HG03565 (cell line): Measurements from ENCODE around the gene RAB1B.
"Not testable (repeated sequence)": the region's sequence is repeated elsewhere in the genome, so short reads cannot be mapped to it uniquely, and the experiment has no call there.

Experiments used
- ATAC-seq: cut with Tn5 transposase; IDR thresholded peaks from one replicate; pipeline ENCODE4 v1.9.1; 2021; ENCODE audit warnings: mild to moderate bottlenecking, moderate library complexity; ENCODE audit not compliant: unreplicated experiment

RAB1B gene

DNA sequence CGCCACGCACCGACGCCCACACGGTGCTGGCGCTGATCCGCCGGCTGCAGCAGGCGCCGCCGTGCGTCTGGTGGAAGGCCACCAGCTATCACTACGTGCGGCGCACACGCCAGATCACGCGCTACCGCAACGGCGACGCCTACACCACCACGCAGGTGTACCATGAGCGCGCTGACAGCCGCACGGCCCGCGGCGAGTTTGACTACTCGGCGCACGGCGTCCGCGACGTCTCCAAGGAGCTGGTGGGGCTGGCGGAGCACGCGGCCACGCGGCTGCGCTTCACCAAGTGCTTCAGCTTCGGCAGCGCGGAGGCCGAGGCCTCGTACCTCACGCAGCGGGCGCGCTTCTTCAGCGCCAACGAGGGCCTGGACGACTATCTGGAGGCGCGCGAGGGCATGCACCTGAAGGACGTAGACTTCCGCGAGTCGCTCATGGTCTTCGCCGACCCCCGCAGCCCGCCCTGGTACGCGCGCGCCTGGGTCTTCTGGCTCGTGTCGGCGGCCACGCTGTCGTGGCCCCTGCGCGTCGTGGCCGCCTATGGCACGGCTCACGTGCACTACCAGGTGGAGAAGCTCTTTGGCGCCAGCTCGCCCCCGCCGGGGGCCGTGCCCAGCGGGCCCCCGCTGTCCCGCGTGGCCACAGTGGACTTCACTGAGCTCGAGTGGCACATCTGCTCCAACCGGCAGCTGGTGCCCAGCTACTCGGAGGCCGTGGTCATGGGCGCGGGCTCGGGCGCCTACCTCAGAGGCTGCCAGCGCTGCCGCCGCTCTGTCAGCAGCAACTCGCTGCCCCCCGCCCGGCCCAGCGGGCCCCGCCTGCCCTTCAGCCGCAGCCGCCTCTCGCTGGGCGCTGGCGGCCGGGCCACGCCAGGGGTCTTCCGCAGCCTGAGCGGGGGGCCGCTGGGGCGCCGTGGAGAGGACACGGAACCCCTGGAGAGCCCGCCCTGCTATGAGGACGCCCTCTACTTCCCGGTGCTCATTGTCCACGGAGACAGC, 26.5 kb downstream of the RAB1B start:
- ATAC-seq: no peak

DNA sequence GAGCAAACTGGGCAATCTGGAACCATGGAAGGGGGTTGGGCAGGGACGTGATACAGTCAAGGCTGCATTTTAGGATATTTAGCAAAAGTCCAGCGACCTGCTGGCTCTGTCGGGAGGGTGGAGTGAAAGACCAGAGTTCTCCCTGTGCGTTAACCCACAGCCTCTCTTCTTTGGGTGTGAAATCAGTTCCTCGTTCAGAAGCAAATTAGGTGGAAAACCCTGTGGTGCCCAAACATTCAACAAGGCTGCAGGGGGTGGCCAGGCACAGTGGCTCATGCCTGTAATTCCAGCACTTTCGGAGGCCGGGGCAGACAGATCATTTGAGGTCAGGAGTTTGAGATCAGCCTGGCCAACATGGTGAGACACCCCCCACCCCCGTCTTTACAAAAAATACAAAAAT, 29.2 kb downstream of the RAB1B start:
- ATAC-seq: no peak

DNA sequence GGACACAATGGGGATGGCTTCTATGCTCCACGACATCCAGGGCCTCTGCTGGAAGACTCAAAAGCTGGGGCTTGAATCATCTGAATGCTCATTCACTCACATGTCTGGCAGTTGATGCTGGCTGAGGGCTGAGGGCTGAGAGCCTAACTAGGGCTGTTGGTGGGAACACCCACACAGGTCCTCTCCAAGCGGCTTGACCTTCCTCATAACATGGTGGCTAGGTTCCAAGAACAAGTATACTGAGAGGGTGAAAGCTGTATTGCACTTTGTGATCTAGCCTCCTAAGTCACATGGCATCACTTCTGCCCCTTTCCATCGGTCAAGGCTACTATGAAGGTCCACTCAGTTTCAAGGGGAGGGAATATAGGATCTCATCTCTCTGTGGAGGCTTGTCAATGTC, 30.7 kb downstream of the RAB1B start:
- ATAC-seq: no peak

DNA sequence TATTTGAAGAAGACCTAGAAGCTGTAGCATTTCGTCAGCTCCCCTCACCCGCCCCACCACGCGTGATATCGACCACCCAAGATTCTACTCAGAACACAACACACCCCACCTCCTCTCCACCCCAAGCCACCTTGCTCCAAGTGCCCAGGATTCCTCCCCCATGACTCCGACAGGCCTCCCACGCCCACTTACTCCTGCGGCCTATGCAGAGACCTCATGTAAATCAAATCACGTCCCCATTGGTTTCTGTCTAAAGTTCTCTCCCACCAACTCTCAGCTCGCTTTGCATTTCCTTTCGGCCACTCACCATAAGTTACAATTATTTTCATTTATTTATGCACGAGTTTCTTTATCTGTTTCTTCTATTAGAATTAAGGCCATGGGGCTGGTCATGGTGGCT, 34.2 kb downstream of the RAB1B start:
- ATAC-seq: no peak

DNA sequence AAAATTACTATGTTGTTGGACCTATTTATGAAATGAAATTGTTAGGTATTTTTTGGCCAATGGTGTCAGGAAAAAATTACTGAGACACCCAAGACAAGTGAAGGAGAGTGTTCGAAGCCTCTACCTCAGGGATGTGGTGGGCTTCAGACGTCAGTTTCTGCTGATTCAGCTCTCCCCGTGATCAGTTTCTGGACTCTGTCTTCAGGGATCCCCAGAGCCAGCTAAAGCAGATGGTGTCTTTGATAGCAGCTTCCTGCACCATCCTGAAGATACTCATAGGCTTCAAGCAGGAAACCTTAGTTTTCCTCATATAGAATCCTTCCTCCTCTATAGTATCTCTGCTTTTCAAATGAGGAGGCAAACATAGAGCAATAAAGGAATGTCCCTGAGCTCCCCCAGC, 41.0 kb downstream of the RAB1B start:
- ATAC-seq: no peak

DNA sequence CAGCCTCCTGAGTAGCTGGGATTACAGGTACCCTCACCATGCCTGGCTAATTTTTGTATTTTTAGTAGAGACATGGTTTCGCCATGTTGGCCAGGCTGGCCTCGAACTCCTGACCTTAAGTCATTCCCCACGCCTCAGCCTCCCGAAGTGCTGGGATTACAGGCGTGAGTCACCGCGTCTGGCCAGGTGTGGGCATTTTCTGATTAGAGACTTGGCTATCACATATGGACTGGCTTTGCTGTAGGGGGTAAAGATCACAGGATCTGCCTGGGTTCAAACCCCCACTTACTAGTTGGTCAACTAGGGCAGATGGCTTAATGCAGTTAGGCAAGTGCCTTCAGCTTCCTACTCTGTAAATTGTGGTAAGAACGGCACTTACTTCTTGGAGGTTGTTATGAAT, 41.9 kb downstream of the RAB1B start:
- no peak for ATAC-seq

DNA sequence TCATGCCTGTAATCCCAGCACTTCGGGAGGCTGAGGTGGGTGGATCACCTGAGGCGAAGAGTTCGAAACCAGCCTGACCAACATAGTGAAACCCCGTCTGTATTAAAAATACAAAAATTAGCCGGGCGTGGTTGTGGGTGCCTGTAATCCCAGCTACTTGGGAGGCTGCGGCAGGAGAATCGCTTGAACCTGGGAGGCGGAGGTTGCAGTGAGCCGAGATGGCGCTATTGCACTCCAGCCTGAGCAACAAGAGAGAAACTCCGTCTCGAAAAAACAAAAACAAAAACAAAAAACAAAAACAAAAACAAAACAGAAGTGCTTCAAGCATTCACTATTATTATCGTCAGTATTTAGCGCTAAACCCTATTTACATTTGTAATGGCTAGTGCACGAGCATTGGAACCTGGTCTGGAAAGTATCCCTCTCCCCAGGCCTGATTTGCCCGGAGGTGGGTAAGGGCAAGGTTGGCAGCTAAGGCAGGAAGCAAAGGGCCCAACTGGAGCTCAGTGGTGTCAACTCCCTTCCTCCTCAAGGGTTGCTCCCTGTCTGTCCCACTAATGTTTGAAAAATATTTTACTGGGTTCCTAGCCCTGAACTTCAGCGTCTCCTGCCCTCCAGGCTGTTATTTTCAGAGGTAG, 42.5 kb downstream of the RAB1B start:
- not testable (repeated sequence) for ATAC-seq

DNA sequence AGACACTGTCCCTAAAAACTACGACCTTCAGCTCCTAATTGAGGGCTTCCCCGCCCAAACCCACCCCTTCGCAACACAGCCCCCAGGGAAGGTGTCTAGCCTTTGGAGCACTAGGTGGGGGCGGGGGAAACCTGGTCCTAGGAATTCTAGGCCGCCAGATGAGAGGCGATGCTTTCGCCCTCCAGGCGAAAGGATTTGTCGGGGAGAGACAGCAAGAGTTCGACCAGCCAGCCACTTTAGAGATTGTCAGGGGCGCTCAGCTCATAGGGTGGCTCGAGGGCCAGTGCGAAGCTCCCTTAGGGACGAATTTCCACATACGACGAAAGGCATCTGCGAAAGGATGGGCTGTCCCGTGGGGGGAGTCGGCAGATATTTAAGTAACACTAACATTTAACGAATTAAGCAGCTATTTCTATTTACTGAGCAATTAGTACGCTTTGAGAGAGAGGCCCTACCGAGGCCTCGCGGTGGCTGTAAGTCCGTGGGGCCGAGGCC, 43.1 kb downstream of the RAB1B start:
- ATAC-seq: no peak

DNA sequence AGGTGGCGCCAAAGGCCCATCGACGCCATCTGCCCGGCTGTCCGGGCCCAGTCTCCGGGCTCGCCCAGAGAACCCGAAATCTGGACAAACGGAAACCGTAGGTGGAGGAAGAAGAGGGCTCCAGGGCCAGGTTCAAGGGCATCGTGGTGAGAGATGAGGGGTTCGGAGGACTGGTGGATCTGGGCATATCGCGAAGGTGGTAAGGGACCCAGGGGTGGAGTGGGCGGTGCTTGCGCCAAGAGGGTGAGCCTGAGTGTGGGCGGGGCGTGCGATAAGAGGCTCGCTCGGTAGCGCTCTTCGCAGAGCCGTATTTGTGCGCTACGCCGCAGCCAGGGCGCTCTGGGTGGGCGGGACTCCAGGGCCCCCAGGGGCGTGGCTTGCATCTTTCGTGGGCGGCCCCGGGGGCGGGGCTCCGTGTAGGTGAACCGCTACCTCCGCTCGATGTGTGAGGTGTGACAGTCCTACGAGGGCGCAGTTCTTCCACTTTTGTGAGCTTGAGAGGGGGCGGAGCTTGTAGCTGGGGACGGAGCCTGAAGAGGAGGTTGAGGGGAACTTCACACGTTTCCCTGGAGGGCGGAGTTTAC, 43.6 kb downstream of the RAB1B start:
- ATAC-seq: peak; percentile 69

DNA sequence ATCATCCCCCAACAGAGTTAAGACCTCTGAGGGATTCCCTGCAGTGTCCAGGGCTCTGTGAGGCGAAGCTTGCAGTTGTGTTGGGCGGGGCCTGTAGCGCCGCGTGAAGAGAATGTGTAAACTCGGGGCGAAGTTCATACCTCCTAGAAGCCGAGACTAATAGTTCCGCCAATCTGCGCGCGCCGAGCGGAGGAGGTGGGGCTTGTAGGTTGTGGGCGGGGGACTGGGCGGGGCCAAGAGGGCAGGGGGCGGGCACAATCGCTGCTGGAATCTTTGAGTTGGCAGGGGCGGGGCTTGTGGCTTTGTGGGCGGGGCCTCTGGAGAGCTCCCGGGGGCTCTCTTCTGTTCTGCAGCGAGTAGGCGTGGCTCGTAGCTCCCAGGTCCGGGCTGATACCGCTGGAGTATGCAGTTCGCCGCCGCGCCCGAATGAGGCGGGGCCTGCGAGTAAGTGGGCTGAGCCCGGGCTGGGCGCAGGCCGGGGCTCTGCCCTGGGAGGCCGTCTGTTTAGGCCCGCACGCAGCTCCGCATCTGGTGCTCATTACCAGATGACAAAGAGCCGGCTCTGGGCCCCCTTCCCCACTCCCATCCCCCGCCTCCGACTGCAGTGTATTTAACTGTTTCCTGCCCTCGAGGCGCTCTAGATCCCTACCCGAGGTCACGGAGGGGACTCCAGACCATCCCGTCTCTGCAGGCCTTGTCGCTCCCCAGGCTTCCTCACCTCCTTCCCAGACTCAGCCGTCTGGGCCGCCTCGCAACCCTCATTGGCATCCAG, 44.3 kb downstream of the RAB1B start:
- ATAC-seq: peak; percentile 42

DNA sequence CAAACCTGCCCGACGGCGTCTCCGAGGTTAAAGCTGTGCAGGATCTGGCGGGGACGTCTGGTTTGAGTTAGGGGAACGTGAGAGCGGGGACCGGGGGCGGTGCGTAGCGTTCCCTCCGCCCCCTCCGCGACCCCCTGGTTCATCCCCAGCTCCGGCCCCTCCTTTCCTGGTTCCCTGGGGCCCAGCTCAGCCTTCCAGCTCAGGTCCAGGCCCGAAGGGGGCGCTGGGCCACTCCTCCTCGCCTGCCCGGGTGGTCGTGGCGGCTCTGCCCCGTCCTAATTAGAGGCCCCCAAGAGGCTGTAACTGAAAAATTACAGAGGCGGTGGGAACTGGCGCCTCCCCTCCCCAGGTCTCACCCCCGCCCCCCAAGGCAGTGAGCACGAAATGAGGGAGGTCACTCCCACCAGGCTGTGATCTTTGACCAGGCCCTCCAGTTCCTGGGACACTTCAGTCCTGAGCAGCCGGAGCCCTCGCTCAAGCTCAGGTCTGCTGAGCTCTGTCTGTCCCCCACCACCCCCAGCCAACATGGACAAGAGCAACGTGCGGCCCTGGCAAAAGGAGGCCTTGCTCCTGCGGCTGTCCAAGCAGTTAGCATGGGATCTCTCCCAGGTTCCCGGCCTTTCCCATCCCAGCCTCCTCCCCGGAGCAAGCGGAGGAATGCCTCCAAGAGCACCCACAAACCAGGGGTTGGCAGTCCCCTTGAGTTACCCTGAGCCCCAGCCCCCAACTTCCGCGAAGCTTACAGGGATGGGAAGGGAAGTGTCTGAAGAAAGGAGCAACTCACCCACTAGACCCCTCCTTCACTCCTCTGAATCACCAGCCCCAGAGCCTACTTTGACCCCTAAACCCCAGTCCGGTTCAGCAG, 45.1 kb downstream of the RAB1B start:
- ATAC-seq: no peak

DNA sequence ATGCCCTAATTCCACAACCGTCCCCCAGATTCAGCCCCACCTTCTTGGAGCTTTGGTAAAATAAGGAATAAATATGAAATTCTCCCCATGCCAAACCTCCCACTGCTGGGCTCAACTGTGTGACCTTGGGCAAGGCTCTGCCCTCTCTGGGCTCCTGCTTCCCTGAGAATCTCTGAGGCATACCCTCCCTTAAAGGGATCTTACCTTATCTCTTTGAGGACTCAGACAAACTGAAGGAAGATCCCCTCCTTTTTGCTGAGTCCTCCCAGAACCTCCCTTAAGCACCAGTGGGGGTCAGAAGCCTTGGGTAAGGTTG, 45.7 kb downstream of the RAB1B start:
- ATAC-seq: no peak

DNA sequence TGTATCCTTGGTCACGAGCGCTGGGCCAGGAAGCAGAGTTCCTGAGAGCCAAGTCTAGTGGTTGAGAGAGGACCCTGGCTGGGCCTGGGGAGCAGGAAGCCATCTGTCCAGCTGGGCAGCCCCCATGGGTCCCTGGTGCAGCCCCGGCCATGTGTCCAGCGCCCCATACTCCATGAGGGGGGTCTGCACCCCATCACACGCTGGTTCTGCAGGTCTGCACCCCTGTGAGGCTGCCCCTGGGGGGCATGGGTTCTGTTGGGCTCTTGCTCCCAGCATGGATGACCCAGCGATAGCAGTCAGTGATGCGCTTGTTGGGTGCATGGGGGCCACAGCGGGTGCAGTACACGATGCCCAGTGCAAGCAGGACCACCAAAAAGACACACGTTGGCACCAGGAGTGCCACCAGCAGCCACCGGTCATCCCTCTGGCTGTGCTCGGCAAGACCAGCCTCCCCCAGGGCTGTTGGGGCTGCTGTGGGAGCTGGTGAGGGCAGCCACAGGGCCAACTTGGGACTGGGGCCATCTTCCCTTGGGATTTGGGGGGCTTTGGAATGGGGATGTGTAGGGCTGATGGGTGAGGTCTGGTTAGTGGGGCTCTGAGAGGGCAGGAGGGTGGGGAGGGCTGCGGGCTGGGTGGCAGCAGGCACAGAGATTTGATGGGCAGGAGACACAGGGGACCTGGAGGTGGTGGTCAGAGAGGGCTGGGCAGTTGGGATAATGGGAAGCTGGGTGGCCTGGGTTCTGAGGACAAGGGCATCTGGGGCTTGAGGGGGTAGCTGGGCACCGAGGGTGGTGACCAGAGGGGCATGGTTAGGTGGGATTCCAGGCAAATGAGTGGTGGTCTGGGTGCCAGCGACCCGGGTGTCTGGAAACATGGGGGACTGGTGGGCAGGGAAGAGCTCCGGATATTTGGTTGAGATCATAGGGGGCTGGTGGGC, 46.4 kb downstream of the RAB1B start:
- no peak for ATAC-seq

DNA sequence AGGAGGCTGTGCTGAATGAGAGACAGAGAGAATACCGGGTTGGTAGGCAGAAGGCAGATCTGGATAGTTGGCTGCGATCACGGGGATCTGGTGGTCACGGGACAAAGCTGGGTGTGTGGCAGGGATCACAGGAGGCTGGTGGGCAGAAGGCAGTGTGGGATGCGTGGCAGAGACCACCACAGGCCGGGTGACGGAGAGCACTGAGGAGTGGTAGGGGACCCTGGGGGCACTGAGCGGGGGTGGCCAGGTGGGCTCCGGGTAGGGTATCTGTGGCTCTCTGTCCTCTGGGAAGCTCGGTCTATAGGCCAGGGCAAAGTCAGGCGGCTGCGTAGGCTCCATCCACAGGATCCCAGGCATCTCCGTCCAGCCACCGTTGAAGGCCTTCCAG, 47.1 kb downstream of the RAB1B start:
- no peak for ATAC-seq

DNA sequence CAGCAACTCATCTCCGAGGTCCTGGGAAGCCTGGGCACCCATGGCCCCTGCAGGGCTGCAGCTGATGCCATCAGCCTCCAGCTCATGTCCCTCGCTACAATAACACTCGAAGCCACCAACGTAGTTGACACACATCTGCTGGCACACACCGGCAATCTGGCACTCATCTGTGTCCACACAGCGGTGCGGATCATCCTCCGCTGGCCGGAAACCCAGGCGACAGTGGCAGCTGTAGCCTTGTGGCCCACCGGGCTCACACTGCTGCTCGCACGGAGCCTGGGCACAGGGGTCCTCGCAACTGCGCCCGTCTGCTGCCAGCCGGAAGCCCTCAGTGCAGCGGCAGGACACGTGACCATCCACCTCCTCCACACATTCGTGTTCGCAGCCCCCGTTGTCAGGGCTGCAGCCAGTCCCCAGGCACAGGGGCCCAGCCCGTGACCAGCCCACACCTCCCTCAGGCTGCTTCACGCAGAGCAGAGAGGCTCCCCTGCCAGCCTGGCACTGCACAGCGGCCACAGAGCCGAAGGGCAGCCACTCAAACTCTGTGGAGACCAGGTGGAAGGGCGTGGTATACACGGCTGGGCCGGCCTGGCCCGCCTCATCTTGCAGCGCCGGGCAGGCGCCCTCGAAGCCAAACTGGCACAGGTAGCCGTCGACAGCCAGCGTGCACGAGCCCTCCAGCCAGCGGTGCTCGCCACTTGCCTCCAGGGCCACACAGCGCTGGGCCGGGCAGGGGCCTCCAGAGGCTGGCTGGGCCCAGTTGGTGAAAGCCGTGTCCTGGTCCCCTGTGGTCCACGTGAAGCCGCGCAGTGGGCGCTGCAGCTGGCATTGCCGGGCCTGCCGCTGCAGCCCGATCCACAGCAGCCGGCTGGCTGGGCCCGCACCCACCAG, 47.7 kb downstream of the RAB1B start:
- no peak for ATAC-seq

DNA sequence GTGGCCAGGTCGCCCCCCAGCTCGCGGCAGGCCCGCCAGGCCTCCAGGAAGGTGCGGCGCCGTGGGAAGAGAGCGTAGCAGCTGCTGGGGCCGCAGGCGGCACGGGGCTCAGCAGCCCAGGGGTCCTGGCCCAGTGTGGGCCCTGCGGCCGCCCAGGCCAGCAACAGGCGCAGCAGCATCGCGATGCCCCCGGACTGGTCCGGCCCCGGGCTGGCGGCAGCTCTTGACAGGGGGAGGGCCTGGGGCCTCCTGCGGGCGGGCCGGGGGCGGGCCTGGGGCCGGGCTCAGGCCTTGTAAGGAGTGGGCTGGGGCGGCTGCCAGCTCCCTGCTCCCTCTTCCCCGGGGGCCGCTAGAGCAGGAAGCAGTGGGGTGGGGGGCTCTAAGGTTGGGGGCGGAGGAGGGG, 48.4 kb downstream of the RAB1B start, which contains the start of gene CD248:
Gene CD248 (minus strand): TSS at position 196 of the 403 bp plus-strand sequence. CDS start 17 bp downstream, at position 179.
- ATAC-seq: no peak

DNA sequence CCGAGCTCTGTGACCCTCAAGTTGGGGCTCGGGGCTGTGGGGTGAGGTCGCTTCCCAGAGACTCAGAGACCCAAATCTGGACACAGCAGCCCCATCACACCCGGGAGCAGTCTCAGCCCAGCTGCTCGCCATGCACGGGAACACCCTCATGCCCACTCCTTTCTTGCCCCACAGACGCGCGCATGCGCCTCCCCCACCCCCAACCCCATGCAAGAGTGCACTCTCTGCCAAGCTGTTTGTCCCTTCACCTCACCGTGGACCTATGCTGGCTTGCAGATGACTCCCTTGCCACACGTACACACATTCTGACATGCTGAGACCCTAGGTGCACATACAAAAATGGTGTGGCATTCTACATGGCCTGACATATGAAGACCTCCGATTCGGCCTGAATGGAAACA, 48.9 kb downstream of the RAB1B start:
- no peak for ATAC-seq
